Erythroblast (primary cell): ENCODE measurements around the gene FLOT1.

Experiments used
- GATA1 ChIP-seq: IDR thresholded peaks from 2 replicates; pipeline ENCODE4 v1.6.1; 2011; ENCODE audit warnings: low read depth, mild to moderate bottlenecking, control low read depth, low read length, moderate library complexity
- POLR2A ChIP-seq: IDR thresholded peaks from 2 replicates; pipeline ENCODE4 v1.6.1; 2011; ENCODE audit warnings: mild to moderate bottlenecking, low read length

- TF ChIP-seq POLR2A (no peak), GATA1 (no peak)
These were observed 39.5 kb downstream of the FLOT1 start for GRCh38 chr6:30703011-30703410.
